Astrocyte (in vitro differentiated cells and primary cell): ENCODE results near the gene VSTM4. TPM values are rescaled to one million over a fixed set of nuclear protein-coding genes. Genes with fewer than 3 reads are reported as not detected.

Source experiments
- DNase-seq: peaks from one replicate; pipeline ENCODE4 v3.0.0-alpha.2; 2010; ENCODE audit warnings: low read depth
- FAIRE-seq: peaks from 2 replicates; lab custom pipeline; 2011; peaks lifted over from hg19 to GRCh38; lab: Jason Lieb, UNC
- H2AFZ ChIP-seq: 2 replicates; pipeline ENCODE4 v1.6.0; 2012; ENCODE audit warnings: low read depth, low read length, inconsistent platforms
- H3K27ac ChIP-seq: 2 replicates; pipeline ENCODE4 v1.5.1; 2011; ENCODE audit warnings: low read depth, low read length, inconsistent platforms
- H3K27me3 ChIP-seq: 2 replicates; pipeline ENCODE4 v1.6.0; 2011; ENCODE audit warnings: low read length, inconsistent platforms; ENCODE audit not compliant: insufficient read depth
- H3K36me3 ChIP-seq: 2 replicates; pipeline ENCODE4 v1.5.1; 2011; ENCODE audit warnings: low read length, inconsistent platforms; ENCODE audit not compliant: insufficient read depth
- H3K4me1 ChIP-seq: 2 replicates; pipeline ENCODE4 v1.5.1; 2011; ENCODE audit warnings: low read length, inconsistent platforms; ENCODE audit not compliant: insufficient read depth
- H3K4me2 ChIP-seq: 2 replicates; pipeline ENCODE4 v1.6.0; 2012; ENCODE audit warnings: low read length, inconsistent platforms
- H3K4me3 ChIP-seq: 2 replicates; pipeline ENCODE4 v1.5.1; 2011; ENCODE audit warnings: low read depth, mild to moderate bottlenecking, low read length, inconsistent platforms; ENCODE audit not compliant: insufficient read depth
- H3K79me2 ChIP-seq: 2 replicates; pipeline ENCODE4 v1.6.0; 2012; ENCODE audit warnings: mild to moderate bottlenecking, low read length, inconsistent platforms; ENCODE audit not compliant: insufficient read depth
- H3K9ac ChIP-seq: 2 replicates; pipeline ENCODE4 v1.6.0; 2012; ENCODE audit warnings: mild to moderate bottlenecking, low read length, inconsistent platforms
- H3K9me3 ChIP-seq: 2 replicates; pipeline ENCODE4 v1.5.1; 2012; ENCODE audit warnings: low read depth, mild to moderate bottlenecking, low read length, inconsistent platforms; ENCODE audit not compliant: insufficient read depth
- H4K20me1 ChIP-seq: 2 replicates; pipeline ENCODE4 v1.6.0; 2012; ENCODE audit warnings: low read length, inconsistent platforms; ENCODE audit not compliant: insufficient read depth
- H3K27ac Mint-ChIP-seq: one replicate; pipeline ENCODE4 v1.8.0; 2021; ENCODE audit warnings: mild to moderate bottlenecking, mixed read lengths; ENCODE audit not compliant: unreplicated experiment
- H3K27me3 Mint-ChIP-seq: one replicate; pipeline ENCODE4 v1.8.0; 2021; ENCODE audit warnings: low read depth, mixed read lengths; ENCODE audit not compliant: unreplicated experiment
- H3K36me3 Mint-ChIP-seq: one replicate; pipeline ENCODE4 v1.8.0; 2021; ENCODE audit warnings: low read depth, mixed read lengths; ENCODE audit not compliant: unreplicated experiment
- H3K4me1 Mint-ChIP-seq: one replicate; pipeline ENCODE4 v1.8.0; 2021; ENCODE audit warnings: low read depth, mixed read lengths; ENCODE audit not compliant: unreplicated experiment
- H3K4me3 Mint-ChIP-seq: one replicate; pipeline ENCODE4 v1.8.0; 2021; ENCODE audit warnings: mild to moderate bottlenecking, moderate library complexity, mixed read lengths; ENCODE audit not compliant: unreplicated experiment
- H3K9me3 Mint-ChIP-seq: one replicate; pipeline ENCODE4 v1.8.0; 2021; ENCODE audit warnings: mild to moderate bottlenecking, mixed read lengths; ENCODE audit not compliant: unreplicated experiment
- EZH2 ChIP-seq: IDR thresholded peaks from 2 replicates; pipeline ENCODE4 v1.6.1; 2012; ENCODE audit warnings: mild to moderate bottlenecking, low read length, inconsistent platforms; ENCODE audit not compliant: insufficient read depth
- total RNA-seq: library from RNA; stranded (reverse); gene quantifications from 2 replicates; pipeline ENCODE4 v1.2.1, GENCODE V29; 2021
- TF ChIP-seq, protein P1 (sequence below): IDR thresholded peaks from 2 replicates; pipeline ENCODE4 v1.5.1; 2011; ENCODE audit warnings: low read depth, mild to moderate bottlenecking, inconsistent platforms, low read length, moderate library complexity; ENCODE audit not compliant: insufficient read depth

VSTM4 gene
- total RNA-seq, 1 donor from 2014 or later = 1.1 TPM

DNA sequence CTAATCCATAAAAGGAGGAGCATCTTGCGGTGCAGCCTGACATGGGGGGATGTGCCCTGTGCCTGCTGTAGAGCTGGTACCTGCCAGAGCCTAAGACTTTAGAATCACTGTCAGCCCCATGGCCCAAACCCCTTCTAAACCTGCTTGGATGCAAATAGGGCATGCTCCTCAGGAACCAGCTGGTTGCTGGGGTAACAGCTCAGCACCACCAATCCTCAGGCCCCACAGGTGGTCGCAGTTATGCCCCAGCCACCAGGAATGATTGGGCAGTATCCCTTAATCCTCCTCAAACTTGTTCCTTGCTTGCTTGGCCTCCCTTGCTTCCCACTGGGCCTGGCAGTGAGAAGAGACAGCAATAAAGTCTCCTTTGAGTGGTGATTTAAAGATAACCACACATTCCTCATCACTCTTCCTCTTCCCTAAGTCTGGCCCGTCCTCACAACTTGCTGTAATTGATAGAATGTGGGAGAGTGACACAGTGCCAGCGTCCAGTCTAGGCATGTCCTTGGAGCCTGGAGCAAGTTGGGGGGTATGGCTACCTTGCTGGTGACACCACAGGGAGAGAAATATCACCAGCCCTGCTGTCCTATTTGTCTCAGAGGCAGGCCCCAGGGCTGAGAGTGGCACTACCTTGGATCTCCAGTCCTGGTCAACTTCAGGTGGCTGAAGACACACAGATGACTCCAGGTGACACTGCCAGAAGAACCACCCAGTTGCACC is 43.0 kb downstream of the VSTM4 start:
- H3K4me1 ChIP-seq = no peaks in the 10 kb centered on the region
- Mint-ChIP-seq H3K4me3 (no peak overlapping the region), H3K27me3 (peaks cover 20% of the 10 kb centered on the region), H3K4me1 (peaks cover 10% of the 10 kb centered on the region), H3K9me3 (peaks cover 3% of the 10 kb centered on the region), H3K36me3 (peaks cover 3% of the 10 kb centered on the region), H3K27ac (no peak overlapping the region)
- H3K4me2 ChIP-seq = no peak overlapping the region
- no peaks in the 10 kb centered on the region for H3K9me3 ChIP-seq
- no peak overlapping the region for H2AFZ ChIP-seq
- no peak overlapping the region for H3K27ac ChIP-seq
- FAIRE-seq (no peak), DNase-seq (no peak)
- H3K27me3 ChIP-seq = no peaks in the 10 kb centered on the region
- H4K20me1 ChIP-seq = no peaks in the 10 kb centered on the region
- no peak overlapping the region for H3K9ac ChIP-seq
- H3K4me3 ChIP-seq = no peak overlapping the region
- TF ChIP-seq, protein P1, sequence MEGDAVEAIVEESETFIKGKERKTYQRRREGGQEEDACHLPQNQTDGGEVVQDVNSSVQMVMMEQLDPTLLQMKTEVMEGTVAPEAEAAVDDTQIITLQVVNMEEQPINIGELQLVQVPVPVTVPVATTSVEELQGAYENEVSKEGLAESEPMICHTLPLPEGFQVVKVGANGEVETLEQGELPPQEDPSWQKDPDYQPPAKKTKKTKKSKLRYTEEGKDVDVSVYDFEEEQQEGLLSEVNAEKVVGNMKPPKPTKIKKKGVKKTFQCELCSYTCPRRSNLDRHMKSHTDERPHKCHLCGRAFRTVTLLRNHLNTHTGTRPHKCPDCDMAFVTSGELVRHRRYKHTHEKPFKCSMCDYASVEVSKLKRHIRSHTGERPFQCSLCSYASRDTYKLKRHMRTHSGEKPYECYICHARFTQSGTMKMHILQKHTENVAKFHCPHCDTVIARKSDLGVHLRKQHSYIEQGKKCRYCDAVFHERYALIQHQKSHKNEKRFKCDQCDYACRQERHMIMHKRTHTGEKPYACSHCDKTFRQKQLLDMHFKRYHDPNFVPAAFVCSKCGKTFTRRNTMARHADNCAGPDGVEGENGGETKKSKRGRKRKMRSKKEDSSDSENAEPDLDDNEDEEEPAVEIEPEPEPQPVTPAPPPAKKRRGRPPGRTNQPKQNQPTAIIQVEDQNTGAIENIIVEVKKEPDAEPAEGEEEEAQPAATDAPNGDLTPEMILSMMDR = no peak
- no peak for TF ChIP-seq EZH2
- H3K79me2 ChIP-seq = no peaks in the 10 kb centered on the region
- no peaks in the 10 kb centered on the region for H3K36me3 ChIP-seq

DNA sequence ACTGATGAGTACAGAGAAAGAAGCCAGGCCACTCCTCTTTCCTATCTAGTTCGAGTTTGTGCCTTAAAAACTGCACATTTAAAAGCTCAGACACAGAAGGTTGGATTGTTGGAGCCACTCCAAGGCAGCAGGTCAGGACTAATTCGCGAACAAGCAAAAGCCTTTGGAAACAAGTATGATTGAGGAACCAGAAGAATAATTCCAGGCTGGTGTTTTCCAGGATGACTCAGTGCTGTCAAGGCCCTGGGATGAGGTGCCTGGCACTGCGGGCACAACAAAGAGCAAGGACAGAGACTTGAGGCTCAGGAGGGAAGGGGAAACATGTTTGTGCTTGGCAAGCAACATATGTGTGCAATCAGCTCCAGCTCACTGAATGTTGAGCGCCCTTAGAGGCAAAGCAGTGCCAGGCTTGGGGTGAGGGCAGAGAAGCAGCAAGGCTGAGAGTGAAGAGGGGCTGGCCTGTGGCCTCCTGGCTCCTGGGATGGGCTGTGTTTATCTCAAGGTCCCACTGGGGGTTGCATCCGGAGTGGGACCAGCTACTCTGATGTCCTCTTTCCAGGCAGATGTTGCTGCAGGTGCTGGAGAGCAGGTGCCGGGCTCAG is 44.1 kb downstream of the VSTM4 start:
- Histone ChIP-seq H4K20me1 (no peaks in the 10 kb centered on the region), H3K4me1 (no peaks in the 10 kb centered on the region), H2AFZ (no peak overlapping the region), H3K4me2 (no peak overlapping the region), H3K9me3 (no peaks in the 10 kb centered on the region), H3K79me2 (no peaks in the 10 kb centered on the region), H3K27ac (no peak overlapping the region), H3K36me3 (no peaks in the 10 kb centered on the region), H3K27me3 (no peaks in the 10 kb centered on the region), H3K9ac (no peak overlapping the region), H3K4me3 (no peak overlapping the region)
- Mint-ChIP-seq H3K9me3 (peaks cover 3% of the 10 kb centered on the region), H3K4me3 (no peak overlapping the region), H3K27ac (no peak overlapping the region), H3K27me3 (peaks cover 21% of the 10 kb centered on the region), H3K36me3 (peaks cover 3% of the 10 kb centered on the region), H3K4me1 (no peaks in the 10 kb centered on the region)
- FAIRE-seq (no peak), DNase-seq (peak; percentile 25)
- TF ChIP-seq EZH2 = no peak

DNA sequence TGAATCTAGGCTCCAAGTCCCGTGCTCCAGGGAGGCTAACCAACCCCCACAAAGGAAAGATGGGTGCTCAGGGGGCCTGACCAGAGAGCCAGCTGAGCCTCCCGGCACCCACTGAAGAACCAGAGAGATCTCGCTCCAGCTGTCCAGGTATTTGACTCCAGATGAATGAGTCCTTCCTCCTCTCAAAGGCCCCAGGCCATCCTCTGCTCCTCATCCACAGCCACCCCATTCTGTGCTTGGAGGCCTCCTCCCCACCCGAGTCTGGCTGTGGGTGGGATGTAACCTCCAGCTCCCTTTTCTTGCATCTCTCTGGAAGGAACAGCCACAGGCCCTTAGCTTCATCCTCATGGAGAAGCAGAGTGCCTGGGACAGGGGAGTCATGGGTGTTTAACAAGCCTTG is 44.6 kb downstream of the VSTM4 start:
- Histone ChIP-seq H3K9me3 (no peaks in the 10 kb centered on the region), H3K4me3 (no peak overlapping the region), H3K4me1 (no peaks in the 10 kb centered on the region), H4K20me1 (no peaks in the 10 kb centered on the region), H3K4me2 (no peak overlapping the region), H3K9ac (no peak overlapping the region), H3K79me2 (no peaks in the 10 kb centered on the region), H2AFZ (no peak overlapping the region), H3K27ac (no peak overlapping the region), H3K36me3 (no peaks in the 10 kb centered on the region), H3K27me3 (no peaks in the 10 kb centered on the region)
- Mint-ChIP-seq H3K4me1 (no peaks in the 10 kb centered on the region), H3K36me3 (peaks cover 3% of the 10 kb centered on the region), H3K27ac (peak overlapping the region; percentile 34), H3K4me3 (no peak overlapping the region), H3K27me3 (peaks cover 19% of the 10 kb centered on the region), H3K9me3 (peaks cover 3% of the 10 kb centered on the region)
- no peak for TF ChIP-seq EZH2
- FAIRE-seq (no peak), DNase-seq (no peak)
